ENCODE results near the gene TBX3. TPM values are rescaled to one million over a fixed set of nuclear protein-coding genes. Genes with fewer than 3 reads are reported as not detected.

The TBX3 gene
- total RNA-seq, 1 experiment from 2014 or later, result 3.3 TPM

Small RNA genes within 50 kb of the gene (small RNA-seq; reads per million reads assigned to genes)
- gene RF00019, result 0 reads per million in 2 experiments
